ENCODE data around the gene CARD11. TPM values are rescaled to one million over a fixed set of nuclear protein-coding genes. Genes with fewer than 3 reads are reported as not detected.

The CARD11 gene
- total RNA-seq, 1 donor from 2014 or later, result 5.8 TPM

DNA sequence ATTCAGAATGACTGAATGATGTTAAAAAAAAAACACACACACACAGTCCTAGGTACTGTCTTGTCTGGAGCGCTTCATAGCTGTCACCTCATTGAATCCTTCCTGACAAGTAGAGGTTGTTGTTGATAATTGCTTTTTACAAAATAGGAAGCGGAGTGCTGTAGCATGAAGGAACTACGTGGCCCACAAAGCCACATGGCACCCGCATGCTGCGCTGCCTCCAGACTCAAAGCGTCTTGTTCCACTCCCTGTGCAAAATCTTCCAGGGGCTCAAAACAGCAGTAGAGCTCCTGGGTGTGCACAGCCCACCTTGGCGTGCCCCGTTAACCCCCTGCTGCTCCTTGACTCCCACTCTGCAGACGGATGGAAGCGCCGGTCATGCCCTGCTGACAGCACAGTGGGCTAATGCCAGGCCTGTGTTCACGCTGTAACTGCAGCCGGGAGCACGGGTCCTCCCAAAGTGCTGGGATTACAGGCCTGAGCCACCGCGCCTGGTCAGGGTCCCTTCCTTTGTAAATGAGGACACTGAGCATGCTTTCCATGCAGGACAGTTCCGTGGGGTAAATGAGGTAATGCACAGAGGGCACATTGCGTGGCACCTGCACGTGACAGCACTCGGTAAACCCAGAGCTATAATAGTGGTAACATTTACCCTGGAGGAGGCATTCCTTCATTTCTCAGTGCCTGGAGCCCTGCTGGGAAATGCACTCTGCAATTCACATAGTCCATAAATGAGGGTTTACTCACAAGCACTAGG lies 108.5 kb downstream of the CARD11 start:
- H3K4me3 ChIP-seq, result no peak overlapping the region
- no peaks in the 10 kb centered on the region for H3K36me3 ChIP-seq
- intact Hi-C loops (cut with DNase I), result no loop called here
- no peak overlapping the region for H3K27ac ChIP-seq
- ATAC-seq, result no peak
- no peaks in the 10 kb centered on the region for H3K27me3 ChIP-seq
- DNase-seq, result peak; percentile 58
- H3K4me1 ChIP-seq, result no peaks in the 10 kb centered on the region
- H3K9me3 ChIP-seq, result no peaks in the 10 kb centered on the region
- TF ChIP-seq CTCF (IDR thresholded peaks at IDR 0.05), result no peak

GRCh38 chr7:2934211-2934731 lies 109.4 kb downstream of the CARD11 start:
- H3K4me3 ChIP-seq, result no peak overlapping the region
- no peaks in the 10 kb centered on the region for H3K9me3 ChIP-seq
- DNase-seq, result peak; percentile 36
- no peaks in the 10 kb centered on the region for H3K27me3 ChIP-seq
- H3K4me1 ChIP-seq, result no peaks in the 10 kb centered on the region
- intact Hi-C loops (cut with DNase I), result no loop called here
- ATAC-seq, result no peak
- H3K36me3 ChIP-seq, result no peaks in the 10 kb centered on the region
- H3K27ac ChIP-seq, result no peak overlapping the region
- no peak for TF ChIP-seq CTCF (IDR thresholded peaks at IDR 0.05)

DNA sequence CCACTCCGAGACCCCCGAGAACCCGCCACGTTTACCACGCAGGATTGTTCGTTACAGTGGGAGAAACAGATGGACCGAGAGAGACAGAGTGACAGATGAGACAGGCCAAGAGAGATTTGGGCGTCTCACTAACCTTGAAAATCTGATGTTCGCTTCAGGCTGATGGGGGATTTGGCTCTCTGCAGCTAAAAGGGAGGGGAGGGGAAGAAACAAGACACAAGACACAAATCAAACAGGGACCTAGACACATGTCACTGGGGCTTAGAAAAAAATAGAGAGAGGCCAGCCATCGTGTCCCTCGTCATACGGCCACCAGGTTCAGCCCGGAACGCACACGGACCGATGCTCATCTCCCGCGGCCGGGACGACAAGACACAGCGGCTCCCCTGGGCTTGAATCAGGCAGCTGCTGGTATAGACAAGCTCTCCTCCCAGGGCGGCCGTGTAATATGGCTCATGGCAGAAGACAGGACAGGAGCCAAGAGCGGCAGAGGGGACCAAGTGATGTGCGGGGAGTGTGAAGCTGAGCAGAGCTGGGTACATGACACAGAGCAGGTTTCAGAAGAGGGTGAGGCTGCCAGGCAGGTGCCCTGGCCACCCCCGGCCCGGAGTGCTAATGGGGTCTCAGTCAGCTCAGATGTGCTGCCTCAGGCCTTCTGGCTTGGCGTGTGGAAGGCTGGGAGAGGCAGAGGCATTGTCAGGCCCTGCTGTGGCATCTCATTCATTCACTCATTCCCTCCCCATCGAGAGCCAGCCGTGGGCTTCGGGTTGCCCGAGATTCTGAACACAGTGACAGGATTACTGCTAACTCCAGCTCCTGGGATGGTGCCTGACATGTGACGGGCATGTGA lies 111.0 kb downstream of the CARD11 start:
- intact Hi-C loops (cut with DNase I), result no loop called here
- DNase-seq (peak; percentile 45), ATAC-seq (no peak)
- Histone ChIP-seq H3K4me3 (no peak overlapping the region), H3K27ac (no peak overlapping the region), H3K9me3 (no peaks in the 10 kb centered on the region), H3K4me1 (no peaks in the 10 kb centered on the region), H3K27me3 (no peaks in the 10 kb centered on the region), H3K36me3 (no peaks in the 10 kb centered on the region)
- no peak for TF ChIP-seq CTCF (IDR thresholded peaks at IDR 0.05)

- Histone ChIP-seq H3K4me1 (no peaks in the 10 kb centered on the region), H3K27me3 (no peaks in the 10 kb centered on the region), H3K27ac (no peak overlapping the region), H3K9me3 (no peaks in the 10 kb centered on the region), H3K36me3 (no peaks in the 10 kb centered on the region), H3K4me3 (no peak overlapping the region)
- ATAC-seq, result no peak
- no peak for TF ChIP-seq CTCF (IDR thresholded peaks at IDR 0.05)
- intact Hi-C loops (cut with DNase I), result no loop called here
- DNase-seq, result peak; percentile 39
Measured at GRCh38 chr7:2931034-2931415, 112.6 kb downstream of the CARD11 start.

GRCh38 chr7:2930310-2931033 lies 113.2 kb downstream of the CARD11 start:
- no peaks in the 10 kb centered on the region for H3K4me1 ChIP-seq
- H3K27me3 ChIP-seq, result no peaks in the 10 kb centered on the region
- H3K4me3 ChIP-seq, result no peak overlapping the region
- TF ChIP-seq CTCF (IDR thresholded peaks at IDR 0.05), result no peak
- intact Hi-C loops (cut with DNase I), result no loop called here
- no peaks in the 10 kb centered on the region for H3K9me3 ChIP-seq
- no peak for ATAC-seq
- peak; percentile 46 for DNase-seq
- H3K36me3 ChIP-seq, result no peaks in the 10 kb centered on the region
- H3K27ac ChIP-seq, result no peak overlapping the region

All from upper lobe of right lung (tissue), 1 donor.